DMS 273 (cell line): ENCODE data around the gene CAMK2G.
A peak's percentile ranks its signal among the peaks of the same experiment; 100 is the strongest.

Experiments used
- DNase-seq: peaks from one replicate; lab custom pipeline; 2025; ENCODE audit not compliant: unreplicated experiment; lab: John Stamatoyannopoulos, UW

The CAMK2G gene

GRCh38 chr10:73779539-73780197, 94.7 kb downstream of the CAMK2G start:
- no peak for DNase-seq

GRCh38 chr10:73779018-73779417, 95.3 kb downstream of the CAMK2G start:
- no peak for DNase-seq

GRCh38 chr10:73774637-73775036, 99.7 kb downstream of the CAMK2G start:
- DNase-seq: peak; percentile 65

GRCh38 chr10:73773152-73773879, 101.0 kb downstream of the CAMK2G start:
- peak; percentile 33 for DNase-seq

GRCh38 chr10:73772281-73773151, 101.8 kb downstream of the CAMK2G start:
- peak; percentile 81 for DNase-seq

GRCh38 chr10:73771722-73772280, 102.6 kb downstream of the CAMK2G start:
- peak; percentile 77 for DNase-seq

- no peak for DNase-seq
Measured at GRCh38 chr10:73769396-73769795, 105.0 kb downstream of the CAMK2G start.

- DNase-seq: no peak
Measured at GRCh38 chr10:73768881-73769280, 105.5 kb downstream of the CAMK2G start.

GRCh38 chr10:73765066-73765465, 109.3 kb downstream of the CAMK2G start:
- DNase-seq: no peak

- DNase-seq: no peak
Measured at GRCh38 chr10:73763343-73763742, 111.0 kb downstream of the CAMK2G start.

GRCh38 chr10:73762915-73763314, 111.4 kb downstream of the CAMK2G start:
- DNase-seq: no peak
